Endothelial cell of umbilical vein (primary cell): ENCODE data around the gene TRNP1. TPM values are rescaled to one million over a fixed set of nuclear protein-coding genes. Genes with fewer than 3 reads are reported as not detected.

Experiments
- BruUV-seq: library from RNA; stranded (reverse); fragments of 400-500 nt; replicated peaks from 2 replicates; lab custom pipeline; 2021; lab: Mats Ljungman, UMichigan
- CTCF ChIA-PET: fragments of 300-600, 350-600 bp; sonication (Branson Sonifier 250); formaldehyde crosslinking; loops from one replicate; lab custom pipeline; 2021; ENCODE audit warnings: antibody characterized with exemption, inconsistent platforms; lab: Charles Lee
- POLR2A ChIA-PET: fragments of 300-600, 350-600 bp; sonication (Branson Sonifier 250); formaldehyde crosslinking; loops from one replicate; lab custom pipeline; 2021; ENCODE audit warnings: antibody characterized with exemption, inconsistent platforms; lab: Charles Lee
- DNase-seq: peaks from one replicate; pipeline ENCODE4 v3.0.0-alpha.2; 2011; ENCODE audit warnings: low read depth, low spot score
- FAIRE-seq: peaks from 2 replicates; lab custom pipeline; 2011; peaks lifted over from hg19 to GRCh38; lab: Jason Lieb, UNC
- H2AFZ ChIP-seq: 2 replicates; pipeline ENCODE4 v1.6.0; 2012; ENCODE audit warnings: low read depth, low read length, control low read depth, inconsistent platforms
- H3K27ac ChIP-seq: 2 replicates; pipeline ENCODE4 v1.5.1; 2011; ENCODE audit warnings: low read depth, mild to moderate bottlenecking, control low read depth, low read length, moderate library complexity; ENCODE audit not compliant: insufficient read depth
- H3K27me3 ChIP-seq, 2 experiments: 2 replicates each; pipeline versions ENCODE4 v1.6.0 to v1.6.1; 2011; ENCODE audit warnings: low read length in 2 of 2, mixed read lengths in 1 of 2; ENCODE audit not compliant: control insufficient read depth in 2 of 2, insufficient read depth in 2 of 2
- H3K36me3 ChIP-seq, 2 experiments: 2 replicates in 1 of 2; 3 replicates in 1 of 2; pipeline ENCODE4 v1.5.1; 2011; ENCODE audit warnings: low read length in 2 of 2, mild to moderate bottlenecking in 1 of 2, moderate library complexity in 1 of 2; ENCODE audit not compliant: control insufficient read depth in 2 of 2, insufficient read depth in 2 of 2; ENCODE audit errors: extremely low read depth in 1 of 2
- H3K4me1 ChIP-seq: 3 replicates; pipeline ENCODE4 v1.5.1; 2011; ENCODE audit warnings: mild to moderate bottlenecking, low read length; ENCODE audit not compliant: control insufficient read depth, insufficient read depth; ENCODE audit errors: extremely low read depth
- H3K4me2 ChIP-seq: 2 replicates; pipeline ENCODE4 v1.6.1; 2011; ENCODE audit warnings: low read length, control low read depth, mixed read lengths; ENCODE audit not compliant: insufficient read depth
- H3K4me3 ChIP-seq, 3 experiments: fragments of 200-600 bp in 1 of 3; sonication (generic), shearing (Covaris generic) in 1 of 3; replicated peaks in 1 of 3; 2 replicates each; pipeline ENCODE4 v1.5.1; 2011 to 2016; ENCODE audit warnings: control low read depth in 3 of 3, low read length in 3 of 3, mild to moderate bottlenecking in 2 of 3, inconsistent platforms in 1 of 3, low read depth in 1 of 3, moderate library complexity in 1 of 3; ENCODE audit not compliant: insufficient read depth in 1 of 3
- H3K79me2 ChIP-seq: 2 replicates; pipeline ENCODE4 v1.6.0; 2012; ENCODE audit warnings: low read length, inconsistent platforms; ENCODE audit not compliant: control insufficient read depth, insufficient read depth
- H3K9ac ChIP-seq: replicated peaks from 2 replicates; pipeline ENCODE3; 2011; ENCODE audit warnings: low read length, control low read depth; ENCODE audit not compliant: insufficient read depth; ENCODE audit errors: extremely low read depth
- H3K9me1 ChIP-seq: replicated peaks from 3 replicates; pipeline ENCODE4 v1.6.0; 2011; ENCODE audit warnings: mild to moderate bottlenecking, low read length; ENCODE audit not compliant: control insufficient read depth, insufficient read depth; ENCODE audit errors: extremely low read depth
- H3K9me3 ChIP-seq: replicated peaks from 2 replicates; pipeline ENCODE4 v1.5.1; 2012; ENCODE audit warnings: low read length, inconsistent platforms; ENCODE audit not compliant: control insufficient read depth, insufficient read depth
- H4K20me1 ChIP-seq: replicated peaks from 2 replicates; pipeline ENCODE3; 2011; ENCODE audit warnings: mild to moderate bottlenecking, low read length; ENCODE audit not compliant: control insufficient read depth, insufficient read depth; ENCODE audit errors: extremely low read depth
- EZH2 ChIP-seq: IDR thresholded peaks from 2 replicates; pipeline ENCODE4 v1.6.1; 2012; ENCODE audit warnings: borderline replicate concordance, low read depth, mild to moderate bottlenecking, moderate library complexity, low read length, inconsistent platforms; ENCODE audit not compliant: severe bottlenecking
- FOS ChIP-seq: IDR thresholded peaks from 2 replicates; pipeline ENCODE4 v1.6.1; 2011; ENCODE audit warnings: mild to moderate bottlenecking, low read length, moderate library complexity, borderline replicate concordance; ENCODE audit not compliant: insufficient read depth
- JUN ChIP-seq: IDR thresholded peaks from 2 replicates; pipeline ENCODE4 v1.6.1; 2011; ENCODE audit warnings: borderline replicate concordance, low read depth; ENCODE audit not compliant: insufficient read length, insufficient read depth
- MAX ChIP-seq: IDR thresholded peaks from 2 replicates; pipeline ENCODE4 v1.6.1; 2011; ENCODE audit not compliant: insufficient read depth, insufficient read length
- MYC ChIP-seq: IDR thresholded peaks from one replicate; pipeline ENCODE4 v1.6.1; 2011; ENCODE audit warnings: mild to moderate bottlenecking, low read depth, low read length
- POLR2A ChIP-seq: IDR thresholded peaks from 2 replicates; pipeline ENCODE4 v1.6.1; 2012; ENCODE audit warnings: low read depth, mild to moderate bottlenecking, control low read depth, low read length
- POLR2AphosphoS5 ChIP-seq: IDR thresholded peaks from 2 replicates; pipeline ENCODE4 v1.6.1; 2012; ENCODE audit warnings: low read depth, mild to moderate bottlenecking, control low read depth, low read length, moderate library complexity; ENCODE audit not compliant: insufficient read depth
- dilution Hi-C: fragments of 300-500 bp; cut with MboI; formaldehyde crosslinking; loops from one replicate; pipeline ENCODE4 v1.15.0; 2019; ENCODE audit warnings: low sequenced_read_pairs; ENCODE audit not compliant: extremely low pct_ligation_motif_present
- intact Hi-C: fragments of 100-400 bp; cut with micrococcal nuclease; formaldehyde crosslinking; loops from one replicate; pipeline ENCODE4 v1.10.0; 2022
- polyA plus RNA-seq, 4 experiments: library from polyadenylated mRNA; depleted of rRNA in 3 of 4; stranded (reverse) in 3 of 4; unstranded in 1 of 4; fragments of >200 nt; gene quantifications; 2 replicates each; pipeline versions ENCODE4 v1.2.1 to v1.2.3, GENCODE V29; 2011 to 2012; ENCODE audit warnings: missing spikeins in 1 of 4
- total RNA-seq: library from RNA; stranded (reverse); gene quantifications from 2 replicates; pipeline ENCODE4 v1.2.3, GENCODE V29; 2021
- TF ChIP-seq, protein P1 (sequence below), 2 donors: IDR thresholded peaks; 1 replicate in 1 of 2; 2 replicates in 1 of 2; pipeline ENCODE4 v1.5.1; 2011; ENCODE audit warnings: low read length in 2 of 2, mild to moderate bottlenecking in 2 of 2, moderate library complexity in 2 of 2, control low read depth in 1 of 2, inconsistent platforms in 1 of 2, low read depth in 1 of 2; ENCODE audit not compliant: insufficient read depth in 1 of 2; ENCODE audit errors: extremely low read depth in 1 of 2

Gene TRNP1
- total and polyA plus RNA-seq, 2 donors (not counting 3 experiments of a cell fraction or from before 2014, with no cell fraction given) = 5.9 to 20.5 TPM

DNA sequence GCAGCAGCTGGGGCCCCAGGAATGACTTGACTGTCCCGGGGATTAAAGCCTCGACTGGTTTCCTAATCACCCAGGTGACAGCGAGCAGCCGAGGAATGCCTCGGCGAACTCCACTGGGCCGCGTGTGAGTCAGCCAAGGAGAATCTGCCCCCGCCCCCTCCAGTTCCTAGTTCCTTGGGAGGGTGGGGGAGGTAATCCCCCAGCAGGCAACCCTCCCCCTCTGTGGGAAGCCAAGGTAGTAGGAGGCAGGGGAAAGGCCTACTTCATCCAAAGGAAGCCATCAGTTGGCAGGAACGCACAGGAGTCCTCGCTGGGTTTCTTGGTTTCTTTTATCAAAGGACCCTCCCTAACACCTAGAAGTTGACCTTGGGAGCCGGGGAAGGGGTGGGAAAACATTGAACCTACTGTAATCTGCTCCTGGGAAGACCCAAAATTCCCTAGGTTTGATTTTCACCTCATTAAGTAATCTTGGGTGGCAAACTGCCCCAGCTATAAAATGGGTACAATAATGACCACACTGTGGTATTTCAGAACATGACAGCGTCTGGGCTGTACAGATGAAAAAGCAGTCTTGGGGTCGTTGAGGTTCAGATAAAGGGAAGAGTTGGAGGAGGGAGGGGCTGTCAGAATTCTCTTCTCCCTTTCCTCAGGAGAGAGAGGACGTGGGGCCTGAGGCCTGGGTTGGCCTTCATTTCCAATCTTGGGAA is 17.7 kb downstream of the TRNP1 start:
- Histone ChIP-seq H3K4me1 (peaks cover 8% of the 10 kb centered on the region), H3K4me2 (no peak overlapping the region), H3K27ac (no peak overlapping the region), H3K4me3 (no peak overlapping the region), H3K36me3 (no peaks in the 10 kb centered on the region), H4K20me1 (no peaks in the 10 kb centered on the region), H3K27me3 (no peaks in the 10 kb centered on the region), H3K9me1 (no peaks in the 10 kb centered on the region), H2AFZ (no peak overlapping the region), H3K79me2 (no peaks in the 10 kb centered on the region), H3K9me3 (no peaks in the 10 kb centered on the region), H3K9ac (no peak overlapping the region)
- no peak for TF ChIP-seq EZH2
- peak; percentile 17 for TF ChIP-seq POLR2AphosphoS5
- DNase-seq (no peak), FAIRE-seq (peak; percentile 47)
- ChIA-PET CTCF (no interaction called here), POLR2A (no interaction called here)
- BruUV-seq = no TSS peak
- dilution Hi-C loops = no loop called here
- intact Hi-C loops = no loop called here

- Histone ChIP-seq H3K27me3 (no peaks in the 10 kb centered on the region), H4K20me1 (no peaks in the 10 kb centered on the region), H3K9me3 (no peaks in the 10 kb centered on the region), H2AFZ (peak overlapping the region; percentile 81), H3K4me3 (no peak overlapping the region), H3K4me1 (peaks cover 8% of the 10 kb centered on the region), H3K27ac (no peak overlapping the region), H3K9ac (no peak overlapping the region), H3K9me1 (no peaks in the 10 kb centered on the region), H3K4me2 (no peak overlapping the region), H3K79me2 (no peaks in the 10 kb centered on the region), H3K36me3 (no peaks in the 10 kb centered on the region)
- intact Hi-C loops (loop anchor here (2.0 kb wide), 2 partner anchors 15 to 21 kb away; no protein-coding TSS in a partner anchor), dilution Hi-C loops (no loop called here)
- no peak for FAIRE-seq
- TF ChIP-seq POLR2A (no peak), EZH2 (no peak), MAX (no peak), POLR2AphosphoS5 (no peak), JUN (no peak), MYC (no peak), FOS (no peak)
- TF ChIP-seq, protein P1, sequence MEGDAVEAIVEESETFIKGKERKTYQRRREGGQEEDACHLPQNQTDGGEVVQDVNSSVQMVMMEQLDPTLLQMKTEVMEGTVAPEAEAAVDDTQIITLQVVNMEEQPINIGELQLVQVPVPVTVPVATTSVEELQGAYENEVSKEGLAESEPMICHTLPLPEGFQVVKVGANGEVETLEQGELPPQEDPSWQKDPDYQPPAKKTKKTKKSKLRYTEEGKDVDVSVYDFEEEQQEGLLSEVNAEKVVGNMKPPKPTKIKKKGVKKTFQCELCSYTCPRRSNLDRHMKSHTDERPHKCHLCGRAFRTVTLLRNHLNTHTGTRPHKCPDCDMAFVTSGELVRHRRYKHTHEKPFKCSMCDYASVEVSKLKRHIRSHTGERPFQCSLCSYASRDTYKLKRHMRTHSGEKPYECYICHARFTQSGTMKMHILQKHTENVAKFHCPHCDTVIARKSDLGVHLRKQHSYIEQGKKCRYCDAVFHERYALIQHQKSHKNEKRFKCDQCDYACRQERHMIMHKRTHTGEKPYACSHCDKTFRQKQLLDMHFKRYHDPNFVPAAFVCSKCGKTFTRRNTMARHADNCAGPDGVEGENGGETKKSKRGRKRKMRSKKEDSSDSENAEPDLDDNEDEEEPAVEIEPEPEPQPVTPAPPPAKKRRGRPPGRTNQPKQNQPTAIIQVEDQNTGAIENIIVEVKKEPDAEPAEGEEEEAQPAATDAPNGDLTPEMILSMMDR (IDR thresholded peaks at IDR 0.05; ENCODE audit: extremely low read depth in 1 of 2, insufficient read depth in 1 of 2, low read depth in 1 of 2, low read length in 2 of 2) = no peak
- ChIA-PET CTCF (interaction anchor here (1.0 to 2.5 kb wide), 5 partner anchors 12 to 32 kb away, joined by 3 to 12 read pairs (median 6); no protein-coding TSS in a partner anchor), POLR2A (interaction anchor here (0.6 to 1.0 kb wide), 2 partner anchors 18 to 142 kb away, joined by 3 read pairs; partner anchors contain the start of gene TRNP1)
- no TSS peak for BruUV-seq
- DNase-seq = no peak
Measured at GRCh38 chr1:27011976-27012563, 18.6 kb downstream of the TRNP1 start.
